Measurements from ENCODE around the gene SKA1. TPM values are rescaled to one million over a fixed set of nuclear protein-coding genes. Genes with fewer than 3 reads are reported as not detected.

SKA1 gene
- total and polyA plus RNA-seq, 2 of the 13 experiments (the other 11 are each of a cell fraction or from before 2014, with no cell fraction given): 5.3 to 21.3 TPM

GRCh38 chr18:50374753-50375391 lies at the start of gene SKA1 (continued):
- TF ChIP-seq CCDC6 (CRISPR knock-in tag; IDR thresholded peaks at IDR 0.05) (peak; percentile 51; the same call in 1 of the 2 replicates), KDM4B (CRISPR knock-in tag; IDR thresholded peaks at IDR 0.05) (peak; percentile 23; the same call in 1 of the 2 replicates), ZNF20 (CRISPR knock-in tag; IDR thresholded peaks at IDR 0.05) (no peak), ZNF841 (CRISPR knock-in tag; IDR thresholded peaks at IDR 0.05; ENCODE audit: borderline replicate concordance) (no peak), ZNF331 (CRISPR knock-in tag; IDR thresholded peaks at IDR 0.05) (0 out of 2 replicates have a peak, but pooled peaks have one; percentile 47), ZSCAN29 (CRISPR knock-in tag; conservative IDR thresholded peaks at IDR 0.05) (no peak), ZNF512B (CRISPR knock-in tag; IDR thresholded peaks at IDR 0.05; ENCODE audit: borderline replicate concordance) (no peak), ZKSCAN8 (CRISPR knock-in tag; IDR thresholded peaks at IDR 0.05; ENCODE audit: borderline replicate concordance) (0 out of 2 replicates have a peak, but pooled peaks have one; percentile 14), SMAD1 (CRISPR knock-in tag; IDR thresholded peaks at IDR 0.05; ENCODE audit: borderline replicate concordance, low read depth) (peak; percentile 50; the same call in 1 of the 2 replicates), ZNF674 (CRISPR knock-in tag; IDR thresholded peaks at IDR 0.05; ENCODE audit: low read depth) (no peak), FOXP4 (CRISPR knock-in tag; IDR thresholded peaks at IDR 0.05) (0 out of 2 replicates have a peak, but pooled peaks have one; percentile 32), ZNF766 (CRISPR knock-in tag; IDR thresholded peaks at IDR 0.05; ENCODE audit: borderline replicate concordance) (no peak), ZNF3 (CRISPR knock-in tag; IDR thresholded peaks at IDR 0.05) (no peak), ZNF839 (CRISPR knock-in tag; IDR thresholded peaks at IDR 0.05; ENCODE audit: borderline replicate concordance) (0 out of 2 replicates have a peak, but pooled peaks have one; percentile 35), NFE2L2 (IDR thresholded peaks at IDR 0.05; ENCODE audit: low read length) (no peak), POLR2G (IDR thresholded peaks at IDR 0.05; ENCODE audit: low read depth, low read length) (peak; percentile 95), USF2 (IDR thresholded peaks at IDR 0.05; ENCODE audit: low read depth, low read length) (no peak), USF2 (CRISPR knock-in tag; IDR thresholded peaks at IDR 0.05; ENCODE audit: borderline replicate concordance) (no peak), PAXIP1 (CRISPR knock-in tag; conservative IDR thresholded peaks at IDR 0.05) (no peak)
